Measurements from ENCODE around the gene TSPAN3.

DNA sequence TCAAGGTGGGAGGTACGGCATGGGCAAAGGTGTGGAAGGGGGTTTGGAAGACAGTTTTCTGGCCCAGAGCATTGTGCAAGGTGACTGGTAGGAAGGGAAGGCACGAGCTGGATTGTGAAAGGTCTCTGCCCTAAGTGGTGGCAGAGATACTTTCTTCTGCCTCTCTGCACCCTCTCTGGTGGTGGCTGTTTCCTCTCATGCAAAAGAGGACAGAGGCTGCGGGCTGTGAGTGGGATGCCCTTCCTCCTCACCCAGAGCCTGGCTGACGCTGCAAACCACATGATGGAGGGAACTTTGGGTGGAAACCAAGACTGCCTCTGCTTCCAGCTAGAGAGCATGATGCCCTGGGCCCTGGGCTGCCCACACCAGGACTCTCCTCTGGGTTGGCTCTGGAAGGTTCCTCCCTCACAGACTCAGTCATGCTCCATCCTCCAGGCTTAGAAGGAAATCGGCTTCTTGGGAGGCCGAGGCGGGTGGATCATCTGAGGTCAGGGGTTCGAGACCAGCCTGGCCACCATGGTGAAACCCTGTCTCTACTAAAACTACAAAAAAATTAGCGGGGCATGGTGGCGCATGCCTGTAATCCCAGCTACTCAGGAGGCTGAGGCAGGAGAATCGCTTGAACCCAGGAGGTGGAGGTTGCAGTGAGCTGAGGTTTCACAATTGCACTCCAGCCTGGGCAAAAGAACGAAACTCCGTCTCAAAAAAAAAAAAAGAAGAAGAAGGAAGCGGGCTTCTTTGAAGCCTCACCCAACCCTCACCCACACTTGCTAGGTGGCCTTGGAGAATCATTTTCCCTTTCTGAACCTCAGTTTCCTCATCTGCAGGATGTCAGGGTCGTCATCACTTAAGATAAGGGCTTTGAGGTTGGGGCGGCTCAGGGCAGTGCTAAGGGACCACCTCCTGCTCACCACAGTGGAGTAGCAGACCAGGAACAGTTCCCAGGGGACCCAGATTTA is 67.7 kb downstream of the TSPAN3 start:
- no peak for TF ChIP-seq GATA3 (IDR thresholded peaks at IDR 0.05; ENCODE audit: low read depth, low read length)
- TF ChIP-seq GATA2 (IDR thresholded peaks at IDR 0.05; ENCODE audit: low read depth, low read length) = no peak
